HG02970 (cell line): ENCODE measurements around the gene RIN3.

Experiments used
- ATAC-seq: cut with Tn5 transposase; IDR thresholded peaks from one replicate; pipeline ENCODE4 v1.9.1; 2021; ENCODE audit warnings: mild to moderate bottlenecking, moderate library complexity, moderate number of reproducible peaks; ENCODE audit not compliant: unreplicated experiment, low FRiP score

RIN3 gene

GRCh38 chr14:92549859-92550230, 36.3 kb downstream of the RIN3 start:
- no peak for ATAC-seq

GRCh38 chr14:92551044-92551841, 37.7 kb downstream of the RIN3 start:
- ATAC-seq, result no peak

DNA sequence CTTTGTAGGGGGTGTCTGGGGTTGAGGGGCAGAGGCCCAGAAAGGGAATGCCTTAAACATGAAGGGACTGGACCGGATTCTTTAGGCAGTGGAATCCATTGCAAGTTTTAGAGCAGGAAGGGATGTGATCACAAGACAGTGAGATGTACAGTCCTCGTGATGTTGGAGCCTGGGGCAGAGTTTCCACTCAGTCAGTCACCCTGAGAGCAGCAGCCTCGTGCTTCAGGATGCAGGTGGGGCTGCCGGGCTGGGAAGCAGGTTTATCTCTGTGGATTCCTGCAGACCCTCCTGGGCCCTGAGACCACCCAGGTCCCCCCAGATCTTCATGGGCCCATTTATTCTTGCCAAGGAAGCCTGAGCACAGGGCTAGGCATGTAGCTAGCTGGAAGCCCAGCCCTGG, 38.5 kb downstream of the RIN3 start:
- ATAC-seq, result no peak

DNA sequence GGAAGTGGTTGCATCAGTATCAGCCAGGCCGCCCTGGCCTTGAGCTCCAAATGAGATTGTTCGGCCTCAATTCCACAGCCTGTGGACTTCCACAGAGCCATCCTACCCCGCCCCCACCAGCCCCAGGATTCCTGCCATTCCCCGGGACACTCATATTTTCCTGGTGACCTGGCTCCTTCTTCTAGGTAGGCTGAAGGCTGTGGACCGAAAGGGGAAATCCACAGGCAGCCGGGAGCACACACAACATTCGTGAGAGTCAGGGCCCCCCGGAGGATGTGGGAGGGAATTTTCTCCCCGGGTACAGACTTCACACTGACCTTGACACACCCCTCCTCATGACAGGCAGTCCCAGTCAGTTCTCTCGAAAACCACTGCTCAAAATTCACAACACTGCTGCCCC, 39.9 kb downstream of the RIN3 start:
- ATAC-seq, result no peak

DNA sequence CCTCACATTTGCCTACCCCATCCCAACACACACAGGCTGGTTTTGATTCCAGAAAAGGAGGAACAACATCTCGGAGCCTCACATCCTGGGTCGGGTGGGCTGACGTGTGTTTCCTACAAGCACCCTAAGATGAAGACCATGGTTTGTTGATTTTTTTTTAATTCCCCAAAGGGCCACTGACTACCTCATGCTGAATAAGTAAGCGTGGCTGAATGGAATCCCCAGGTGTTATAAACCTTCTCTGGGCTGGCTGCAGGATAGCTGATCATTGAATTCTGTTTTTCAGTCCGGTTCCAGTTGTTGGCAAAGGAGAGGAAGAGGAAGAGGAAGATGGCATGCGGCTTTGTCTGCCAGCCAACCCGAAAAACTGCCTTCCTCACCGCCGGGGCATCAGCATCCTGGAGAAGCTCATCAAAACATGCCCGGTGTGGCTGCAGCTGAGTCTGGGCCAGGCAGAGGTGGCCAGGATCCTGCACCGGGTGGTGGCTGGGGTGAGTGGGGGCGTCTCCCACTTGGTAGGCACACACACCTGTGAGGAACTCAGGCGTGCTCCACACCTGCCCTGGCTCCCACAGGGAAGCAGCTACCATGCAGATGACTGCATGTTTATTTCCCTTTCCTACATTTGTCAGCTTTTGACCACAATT, 42.0 kb downstream of the RIN3 start:
- no peak for ATAC-seq

DNA sequence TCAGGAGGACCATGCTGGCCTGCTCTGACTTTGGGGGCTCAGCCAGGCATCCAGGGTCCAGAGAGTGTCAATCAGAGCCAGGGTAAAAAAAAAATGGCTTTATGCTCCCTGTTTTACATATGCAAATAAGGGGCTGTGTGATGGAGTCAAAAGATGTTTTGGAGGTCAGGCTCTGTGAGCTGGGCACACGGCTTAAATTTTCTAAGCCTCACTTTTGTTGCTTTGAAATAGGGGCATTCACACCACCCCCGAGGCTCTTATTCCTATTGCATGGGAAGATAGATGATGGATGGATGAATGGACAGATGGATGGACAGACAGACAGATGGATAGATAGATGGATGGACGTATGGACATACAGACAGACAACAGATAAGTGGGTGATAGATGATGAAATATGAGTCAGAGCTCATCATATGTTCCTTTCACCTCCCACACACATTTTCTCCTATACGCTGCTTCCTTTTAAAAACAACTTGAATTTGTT, 42.7 kb downstream of the RIN3 start:
- no peak for ATAC-seq

- no peak for ATAC-seq
Measured at GRCh38 chr14:92556863-92557543, 43.4 kb downstream of the RIN3 start.

DNA sequence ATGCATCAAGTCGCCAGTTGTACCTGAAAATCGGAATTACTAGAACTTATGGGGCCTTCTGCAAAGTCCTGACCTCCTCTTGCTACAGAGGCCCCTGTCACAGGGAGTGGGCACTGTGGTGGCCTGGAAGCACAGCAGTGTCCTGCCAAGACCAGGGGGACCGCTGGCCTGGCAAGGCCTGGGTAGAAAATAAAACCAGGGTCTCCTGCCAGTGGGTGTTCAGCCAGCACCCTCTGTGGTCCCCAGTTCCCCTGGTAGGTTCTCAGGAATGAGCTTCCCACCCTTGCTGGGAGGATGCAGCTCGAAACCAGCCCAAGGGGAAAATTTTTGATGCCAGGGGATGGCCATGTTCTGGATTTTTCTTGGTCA, 43.9 kb downstream of the RIN3 start:
- ATAC-seq, result no peak

- no peak for ATAC-seq
Measured at GRCh38 chr14:92558319-92558718, 44.7 kb downstream of the RIN3 start.

- ATAC-seq, result no peak
Measured at GRCh38 chr14:92559486-92559885, 45.9 kb downstream of the RIN3 start.

DNA sequence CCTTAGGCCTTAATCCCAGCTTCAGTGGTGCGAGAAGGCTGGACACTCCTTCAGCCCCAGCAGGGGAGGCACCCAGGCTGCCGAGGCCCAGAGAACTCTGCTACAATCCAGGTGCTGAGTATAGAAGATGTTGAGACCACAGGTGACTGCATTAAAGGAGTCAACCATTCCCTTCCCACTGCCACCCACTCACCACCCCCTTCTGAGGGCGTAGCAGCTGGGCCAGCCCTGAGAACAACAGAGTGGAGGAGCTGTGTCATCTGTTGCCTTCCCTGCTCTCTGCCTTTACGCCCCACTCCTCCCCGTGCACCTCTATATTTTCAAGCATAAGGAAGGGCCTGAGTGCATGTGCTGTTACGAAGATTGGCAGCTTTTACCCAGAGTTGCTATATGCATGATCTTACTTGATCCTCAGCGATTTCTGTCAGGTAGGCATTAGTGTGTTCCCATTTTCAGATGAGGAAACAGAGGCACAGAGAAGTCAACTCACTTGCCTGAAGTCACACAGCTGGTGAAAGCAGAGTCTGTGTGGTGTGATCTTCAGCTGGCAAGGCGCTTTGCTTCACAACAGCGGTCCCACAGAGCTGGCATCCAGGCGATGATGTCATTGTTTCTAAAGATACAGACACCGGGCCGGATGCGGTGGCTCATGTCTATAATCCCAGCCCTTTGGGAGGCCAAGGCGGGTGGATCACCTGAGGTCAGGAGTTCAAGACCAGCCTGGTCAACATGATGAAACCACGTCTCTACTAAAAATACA, 46.7 kb downstream of the RIN3 start:
- ATAC-seq, result no peak

DNA sequence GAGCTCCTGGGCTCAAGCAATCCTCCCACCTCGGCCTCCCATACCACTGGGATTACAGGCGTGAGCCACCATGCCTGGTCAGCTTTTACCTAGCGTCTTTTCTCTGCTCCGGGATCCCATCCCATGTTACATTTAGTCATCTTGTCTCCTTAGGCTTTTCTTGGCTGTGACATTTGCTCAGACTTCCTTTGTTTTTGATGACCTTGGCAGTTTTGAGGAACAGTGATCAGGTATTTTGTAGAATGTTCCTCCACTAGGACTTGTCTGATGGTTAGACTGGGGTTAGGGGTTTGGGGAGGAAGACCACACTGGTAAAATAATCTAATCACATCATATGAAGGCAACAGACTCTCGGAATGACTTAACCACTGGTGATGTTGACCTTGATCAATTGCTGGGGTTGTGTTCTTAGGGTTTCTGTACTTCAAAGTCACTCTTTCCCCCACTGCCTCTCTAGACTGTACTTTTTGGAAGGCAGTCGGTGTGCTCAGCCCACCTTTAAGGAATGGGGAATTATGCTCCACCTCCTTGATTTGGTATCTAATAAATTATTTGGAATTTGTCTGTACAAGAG, 48.4 kb downstream of the RIN3 start:
- ATAC-seq, result no peak

DNA sequence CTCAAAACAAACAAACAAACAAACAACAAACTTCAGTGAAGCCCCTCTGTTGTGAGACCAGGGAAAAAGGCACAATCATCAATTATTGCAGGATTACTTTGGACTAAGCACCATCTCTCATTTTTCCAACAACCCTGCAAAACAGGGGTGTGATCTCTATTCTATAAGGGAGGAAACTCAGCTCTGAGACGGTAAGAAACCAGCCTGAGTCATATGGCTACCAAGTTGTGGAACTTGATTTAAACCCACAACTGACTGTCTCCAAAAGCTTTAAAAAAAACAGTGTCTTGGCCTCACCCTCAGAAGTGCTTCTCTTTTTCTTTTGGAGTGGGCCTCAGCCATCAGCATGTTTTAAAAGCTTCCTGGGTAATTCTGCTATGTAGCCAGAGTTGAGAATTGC, 49.8 kb downstream of the RIN3 start:
- no peak for ATAC-seq

- ATAC-seq, result no peak
Measured at GRCh38 chr14:92563765-92564285, 50.2 kb downstream of the RIN3 start.

DNA sequence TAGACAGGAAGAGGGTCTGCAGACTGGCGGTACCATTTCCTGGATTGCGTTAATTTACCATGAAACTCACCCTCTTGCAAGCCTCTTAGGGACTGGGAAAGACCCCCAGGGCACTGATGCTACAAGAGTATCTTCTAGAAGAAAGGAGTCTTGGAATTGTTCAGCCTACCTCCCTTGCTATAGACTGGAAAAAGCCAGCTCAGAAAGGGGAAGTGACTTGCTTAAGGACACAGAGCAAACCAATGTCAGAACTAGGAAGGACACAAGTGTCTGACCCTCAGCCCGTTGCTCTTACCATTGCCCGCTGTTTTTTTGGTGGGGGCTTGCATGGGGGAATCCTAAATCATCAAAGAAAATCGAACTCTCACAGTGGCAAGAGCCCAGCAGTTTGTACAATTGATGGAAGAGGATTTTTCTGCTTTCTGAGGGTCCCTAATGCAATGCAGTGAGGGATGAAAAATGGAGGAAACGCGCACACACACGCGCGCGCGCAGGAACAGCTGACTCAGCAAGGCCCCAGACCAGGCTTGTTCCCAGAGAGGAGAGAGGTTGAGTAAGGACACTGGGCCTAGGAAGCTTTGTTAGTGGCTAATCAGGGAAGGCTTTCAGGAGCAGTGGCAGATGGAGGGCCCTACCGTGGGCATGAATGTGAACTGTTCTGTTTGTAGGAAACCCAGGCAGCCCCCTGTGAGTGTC, 50.9 kb downstream of the RIN3 start:
- no peak for ATAC-seq

DNA sequence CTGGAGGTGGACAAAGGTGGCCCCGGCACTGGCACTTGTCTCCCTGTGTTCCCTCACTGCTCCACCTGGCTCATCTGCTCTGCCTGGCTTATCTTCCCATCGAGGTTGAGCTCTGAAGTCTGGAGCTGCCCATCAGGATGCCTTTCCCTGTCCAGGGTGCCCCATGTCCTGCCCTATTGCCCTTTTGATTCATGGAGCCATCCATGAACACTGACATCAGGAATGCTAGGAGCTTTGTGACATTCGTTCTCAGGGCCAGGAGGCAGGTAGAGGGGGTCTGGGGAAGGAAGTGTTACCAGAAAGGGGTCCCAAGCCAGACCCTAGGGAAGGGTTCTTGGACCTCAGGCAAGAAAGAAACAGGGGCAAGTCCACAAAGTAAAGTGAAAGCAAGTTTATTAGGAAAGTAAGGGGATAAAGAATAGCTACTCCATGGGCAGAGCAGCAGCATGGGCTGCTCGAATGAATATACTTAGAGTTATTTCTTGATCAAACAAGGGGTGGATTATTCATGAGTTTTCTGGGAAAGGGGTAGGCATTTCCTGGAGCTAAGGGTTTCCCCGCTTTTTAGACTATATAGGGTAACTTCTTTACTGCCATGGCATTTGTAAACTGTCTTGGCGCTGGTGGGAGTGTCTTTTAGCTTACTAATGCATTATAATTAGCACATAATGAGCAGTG, 51.6 kb downstream of the RIN3 start:
- no peak for ATAC-seq

- ATAC-seq, result no peak
Measured at GRCh38 chr14:92565718-92566115, 52.1 kb downstream of the RIN3 start.

- no peak for ATAC-seq
Measured at GRCh38 chr14:92567173-92567725, 53.7 kb downstream of the RIN3 start.
